ENCODE results near the gene USB1.

- TF ChIP-seq EZH2 (IDR thresholded peaks at IDR 0.05; ENCODE audit: insufficient read depth, poor library complexity, severe bottlenecking): no peak
- TF ChIP-seq EZH2phosphoT487 (IDR thresholded peaks at IDR 0.05; ENCODE audit: insufficient read depth, low read depth): no peak
These were observed 36.3 kb downstream of the USB1 start for GRCh38 chr16:58037365-58038057.
